ENCODE data around the gene GNL3. TPM values are rescaled to one million over a fixed set of nuclear protein-coding genes. Genes with fewer than 3 reads are reported as not detected.

The GNL3 gene
- total and polyA plus RNA-seq, 2 donors (not counting 1 experiment from before 2014, with no cell fraction given), result 75.2 to 99.9 TPM

GRCh38 chr3:52742418-52743041 lies 56.7 kb downstream of the GNL3 start:
- Histone ChIP-seq H4K20me1 (ENCODE audit: control insufficient read depth, extremely low read depth, insufficient read depth, low read length) (no peaks in the 10 kb centered on the region), H3K27ac (ENCODE audit: insufficient read depth, low read length) (no peak overlapping the region), H3K27me3 (ENCODE audit: control insufficient read depth, insufficient read depth, low read length) (no peaks in the 10 kb centered on the region), H2AFZ (ENCODE audit: low read length) (no peak overlapping the region), H3K79me2 (ENCODE audit: control insufficient read depth, insufficient read depth, low read length) (no peaks in the 10 kb centered on the region), H3K4me3 (replicated peaks in 1 of 4; ENCODE audit: control extremely low read depth in 1 of 4, insufficient read depth in 1 of 4, low read depth in 3 of 4, low read length in 4 of 4) (no peak overlapping the region), H3K9ac (ENCODE audit: insufficient read depth, low read length) (no peak overlapping the region), H3K4me2 (ENCODE audit: extremely low read depth, insufficient read depth, low read length) (no peak overlapping the region), H3K9me3 (ENCODE audit: control insufficient read depth, insufficient read depth, low read depth, low read length) (no peaks in the 10 kb centered on the region), H3K4me1 (ENCODE audit: control insufficient read depth, extremely low read depth, insufficient read depth, low read length) (no peaks in the 10 kb centered on the region), H3K36me3 (ENCODE audit: control insufficient read depth, insufficient read depth, low read length) (no peaks in the 10 kb centered on the region)
- peak; percentile 44 to 64 for TF ChIP-seq CTCF (conservative IDR thresholded peaks at IDR 0.05 in 1 of 2, IDR thresholded peaks at IDR 0.05 in 1 of 2; ENCODE audit: low read depth in 1 of 2, low read length in 2 of 2)
- TF ChIP-seq EZH2 (IDR thresholded peaks at IDR 0.05; ENCODE audit: low read length, missing control alignments), result no peak
- DNase-seq (ENCODE audit: low read depth in 2 of 2), result peak; percentile 27 to 54

- H3K4me2 ChIP-seq (ENCODE audit: extremely low read depth, insufficient read depth, low read length), result no peak overlapping the region
- DNase-seq (ENCODE audit: low read depth in 2 of 2), result no peak
- no peak overlapping the region for H2AFZ ChIP-seq (ENCODE audit: low read length)
- H3K9me3 ChIP-seq (ENCODE audit: control insufficient read depth, insufficient read depth, low read depth, low read length), result no peaks in the 10 kb centered on the region
- no peaks in the 10 kb centered on the region for H3K27me3 ChIP-seq (ENCODE audit: control insufficient read depth, insufficient read depth, low read length)
- H4K20me1 ChIP-seq (ENCODE audit: control insufficient read depth, extremely low read depth, insufficient read depth, low read length), result no peaks in the 10 kb centered on the region
- H3K79me2 ChIP-seq (ENCODE audit: control insufficient read depth, insufficient read depth, low read length), result no peaks in the 10 kb centered on the region
- no peak overlapping the region for H3K27ac ChIP-seq (ENCODE audit: insufficient read depth, low read length)
- H3K36me3 ChIP-seq (ENCODE audit: control insufficient read depth, insufficient read depth, low read length), result no peaks in the 10 kb centered on the region
- H3K4me3 ChIP-seq (replicated peaks in 1 of 4; ENCODE audit: control extremely low read depth in 1 of 4, insufficient read depth in 1 of 4, low read depth in 3 of 4, low read length in 4 of 4), result no peak overlapping the region
- H3K9ac ChIP-seq (ENCODE audit: insufficient read depth, low read length), result no peak overlapping the region
- no peaks in the 10 kb centered on the region for H3K4me1 ChIP-seq (ENCODE audit: control insufficient read depth, extremely low read depth, insufficient read depth, low read length)
- TF ChIP-seq EZH2 (IDR thresholded peaks at IDR 0.05; ENCODE audit: low read length, missing control alignments) (no peak), CTCF (conservative IDR thresholded peaks at IDR 0.05 in 1 of 2, IDR thresholded peaks at IDR 0.05 in 1 of 2; ENCODE audit: low read depth in 1 of 2, low read length in 2 of 2) (no peak)
These were observed 57.3 kb downstream of the GNL3 start for GRCh38 chr3:52743152-52743551.

- Histone ChIP-seq H3K27me3 (ENCODE audit: control insufficient read depth, insufficient read depth, low read length) (no peaks in the 10 kb centered on the region), H2AFZ (ENCODE audit: low read length) (no peak overlapping the region), H4K20me1 (ENCODE audit: control insufficient read depth, extremely low read depth, insufficient read depth, low read length) (no peaks in the 10 kb centered on the region), H3K9me3 (ENCODE audit: control insufficient read depth, insufficient read depth, low read depth, low read length) (no peaks in the 10 kb centered on the region), H3K27ac (ENCODE audit: insufficient read depth, low read length) (no peak overlapping the region), H3K4me1 (ENCODE audit: control insufficient read depth, extremely low read depth, insufficient read depth, low read length) (no peaks in the 10 kb centered on the region), H3K36me3 (ENCODE audit: control insufficient read depth, insufficient read depth, low read length) (no peaks in the 10 kb centered on the region), H3K4me2 (ENCODE audit: extremely low read depth, insufficient read depth, low read length) (no peak overlapping the region), H3K4me3 (replicated peaks in 1 of 4; ENCODE audit: control extremely low read depth in 1 of 4, insufficient read depth in 1 of 4, low read depth in 3 of 4, low read length in 4 of 4) (no peak overlapping the region), H3K79me2 (ENCODE audit: control insufficient read depth, insufficient read depth, low read length) (no peaks in the 10 kb centered on the region), H3K9ac (ENCODE audit: insufficient read depth, low read length) (no peak overlapping the region)
- no peak for DNase-seq (ENCODE audit: low read depth in 2 of 2)
- TF ChIP-seq EZH2 (IDR thresholded peaks at IDR 0.05; ENCODE audit: low read length, missing control alignments), result no peak
These were observed 57.9 kb downstream of the GNL3 start for GRCh38 chr3:52743721-52744120.

Other genes starting within 250 kb of the GNL3 start
- under 0.01 and 0.17 TPM in 2 replicates for gene SEMA3G, start 240.9 kb upstream of the GNL3 start, total RNA-seq
- gene SEMA3G, start 240.9 kb upstream of the GNL3 start, polyA plus RNA-seq, result 0.02 TPM in 1 of 2 replicates, not detected in the other
- 0.33 and 0.51 TPM in 2 replicates for gene TNNC1, start 232.0 kb upstream of the GNL3 start, total RNA-seq
- 0.69 and 0.89 TPM in 2 replicates for gene TNNC1, start 232.0 kb upstream of the GNL3 start, polyA plus RNA-seq
- gene NISCH, start 230.4 kb upstream of the GNL3 start, total RNA-seq, result 51.4 and 69.9 TPM in 2 replicates
- 30.8 and 31.1 TPM in 2 replicates for gene NISCH, start 230.4 kb upstream of the GNL3 start, polyA plus RNA-seq
- gene STAB1, start 190.7 kb upstream of the GNL3 start, total RNA-seq, result under 0.01 TPM in 2 replicates
- 0.03 and 0.09 TPM in 2 replicates for gene STAB1, start 190.7 kb upstream of the GNL3 start, polyA plus RNA-seq
- 18.0 and 20.3 TPM in 2 replicates for gene NT5DC2, start 152.2 kb upstream of the GNL3 start, total RNA-seq
- gene NT5DC2, start 152.2 kb upstream of the GNL3 start, polyA plus RNA-seq, result 61.5 and 83.6 TPM in 2 replicates
- 5.1 and 9.4 TPM in 2 replicates for gene UQCC5, start 149.4 kb upstream of the GNL3 start, total RNA-seq
- 12.3 and 13.8 TPM in 2 replicates for gene UQCC5, start 149.4 kb upstream of the GNL3 start, polyA plus RNA-seq
- gene PBRM1, start 119 bp upstream of the GNL3 start, total RNA-seq, result 97.3 and 112 TPM in 2 replicates
- 36.2 and 37.2 TPM in 2 replicates for gene PBRM1, start 119 bp upstream of the GNL3 start, polyA plus RNA-seq
- 107 and 116 TPM in 2 replicates for gene GLT8D1, start 19.8 kb downstream of the GNL3 start, total RNA-seq
- gene GLT8D1, start 19.8 kb downstream of the GNL3 start, polyA plus RNA-seq, result 99.6 and 160 TPM in 2 replicates
- 46.0 and 49.0 TPM in 2 replicates for gene SPCS1, start 20.1 kb downstream of the GNL3 start, total RNA-seq
- gene SPCS1, start 20.1 kb downstream of the GNL3 start, polyA plus RNA-seq, result 134 and 151 TPM in 2 replicates
- 21.3 and 24.9 TPM in 2 replicates for gene NEK4, start 84.9 kb downstream of the GNL3 start, total RNA-seq
- 12.7 and 16.0 TPM in 2 replicates for gene NEK4, start 84.9 kb downstream of the GNL3 start, polyA plus RNA-seq
- gene ITIH1, start 91.6 kb downstream of the GNL3 start, total RNA-seq, result not detected in 2 replicates
- gene ITIH1, start 91.6 kb downstream of the GNL3 start, polyA plus RNA-seq, result not detected in 2 replicates
- under 0.01 and 0.17 TPM in 2 replicates for gene ITIH3, start 108.8 kb downstream of the GNL3 start, total RNA-seq
- gene ITIH3, start 108.8 kb downstream of the GNL3 start, polyA plus RNA-seq, result 0.05 and 1.5 TPM in 2 replicates
- gene ITIH4, start 144.6 kb downstream of the GNL3 start, total RNA-seq, result 2.6 TPM in 2 replicates
- gene ITIH4, start 144.6 kb downstream of the GNL3 start, polyA plus RNA-seq, result 0.36 and 1.1 TPM in 2 replicates
- gene MUSTN1, start 149.0 kb downstream of the GNL3 start, total RNA-seq, result not detected in 2 replicates
- gene MUSTN1, start 149.0 kb downstream of the GNL3 start, polyA plus RNA-seq, result 3.2 TPM in 1 of 2 replicates, not detected in the other
- 10.3 and 13.0 TPM in 2 replicates for gene STIMATE, start 211.5 kb downstream of the GNL3 start, total RNA-seq
- 11.6 and 11.7 TPM in 2 replicates for gene STIMATE, start 211.5 kb downstream of the GNL3 start, polyA plus RNA-seq